MCF 10A (cell line): ENCODE measurements around the gene GPC3. TPM values are rescaled to one million over a fixed set of nuclear protein-coding genes. Genes with fewer than 3 reads are reported as not detected.

Experiments
- BruUV-seq: library from RNA; stranded (reverse); fragments of 400-500 nt; replicated peaks from 2 replicates; lab custom pipeline; 2021; lab: Mats Ljungman, UMichigan
- CTCF ChIA-PET: fragments of 300-600 bp; sonication (Branson Sonifier 250); formaldehyde crosslinking; extraction: SDS; loops from one replicate; lab custom pipeline; 2021; ENCODE audit warnings: antibody characterized with exemption, inconsistent platforms; lab: Yijun Ruan, JAX
- POLR2A ChIA-PET: fragments of 300-600, 350-650 bp; sonication (Branson Sonifier 250); formaldehyde crosslinking; extraction: SDS; loops from one replicate; lab custom pipeline; 2020; ENCODE audit warnings: antibody characterized with exemption, inconsistent platforms; lab: Yijun Ruan, JAX
- DNase-seq: peaks from one replicate; pipeline ENCODE4 v3.0.0-alpha.2; 2018; ENCODE audit not compliant: unreplicated experiment
- H3K27ac Mint-ChIP-seq: one replicate; pipeline ENCODE4 v1.8.0; 2022; ENCODE audit warnings: mild to moderate bottlenecking, low read depth, mixed read lengths; ENCODE audit not compliant: unreplicated experiment
- H3K27me3 Mint-ChIP-seq: one replicate; pipeline ENCODE4 v1.8.0; 2022; ENCODE audit warnings: mixed read lengths; ENCODE audit not compliant: insufficient read depth, unreplicated experiment
- H3K36me3 Mint-ChIP-seq: one replicate; pipeline ENCODE4 v1.8.0; 2022; ENCODE audit warnings: mild to moderate bottlenecking, moderate library complexity, mixed read lengths; ENCODE audit not compliant: insufficient read depth, unreplicated experiment
- H3K4me1 Mint-ChIP-seq: one replicate; pipeline ENCODE4 v1.8.0; 2022; ENCODE audit warnings: mixed read lengths; ENCODE audit not compliant: insufficient read depth, unreplicated experiment
- H3K4me3 Mint-ChIP-seq: one replicate; pipeline ENCODE4 v1.8.0; 2022; ENCODE audit warnings: mild to moderate bottlenecking, moderate library complexity, mixed read lengths; ENCODE audit not compliant: unreplicated experiment
- H3K9me3 Mint-ChIP-seq: one replicate; pipeline ENCODE4 v1.8.0; 2022; ENCODE audit warnings: mixed read lengths; ENCODE audit not compliant: unreplicated experiment
- intact Hi-C: fragments of 100-400 bp; cut with micrococcal nuclease; formaldehyde crosslinking; loops from 2 replicates; pipeline ENCODE4 v1.14.1; 2022
- total RNA-seq: library from RNA; stranded (reverse); gene quantifications from 2 replicates; pipeline ENCODE4 v1.2.3, GENCODE V29; 2022
- TF ChIP-seq, protein P1 (sequence below): fragments of 200-600 bp; IDR thresholded peaks from one replicate; pipeline ENCODE4 v1.8.0; 2022; ENCODE audit warnings: antibody characterized with exemption, mild to moderate bottlenecking; ENCODE audit not compliant: unreplicated experiment

Gene GPC3
- total RNA-seq, 1 experiment from 2014 or later = 0.37 TPM

DNA sequence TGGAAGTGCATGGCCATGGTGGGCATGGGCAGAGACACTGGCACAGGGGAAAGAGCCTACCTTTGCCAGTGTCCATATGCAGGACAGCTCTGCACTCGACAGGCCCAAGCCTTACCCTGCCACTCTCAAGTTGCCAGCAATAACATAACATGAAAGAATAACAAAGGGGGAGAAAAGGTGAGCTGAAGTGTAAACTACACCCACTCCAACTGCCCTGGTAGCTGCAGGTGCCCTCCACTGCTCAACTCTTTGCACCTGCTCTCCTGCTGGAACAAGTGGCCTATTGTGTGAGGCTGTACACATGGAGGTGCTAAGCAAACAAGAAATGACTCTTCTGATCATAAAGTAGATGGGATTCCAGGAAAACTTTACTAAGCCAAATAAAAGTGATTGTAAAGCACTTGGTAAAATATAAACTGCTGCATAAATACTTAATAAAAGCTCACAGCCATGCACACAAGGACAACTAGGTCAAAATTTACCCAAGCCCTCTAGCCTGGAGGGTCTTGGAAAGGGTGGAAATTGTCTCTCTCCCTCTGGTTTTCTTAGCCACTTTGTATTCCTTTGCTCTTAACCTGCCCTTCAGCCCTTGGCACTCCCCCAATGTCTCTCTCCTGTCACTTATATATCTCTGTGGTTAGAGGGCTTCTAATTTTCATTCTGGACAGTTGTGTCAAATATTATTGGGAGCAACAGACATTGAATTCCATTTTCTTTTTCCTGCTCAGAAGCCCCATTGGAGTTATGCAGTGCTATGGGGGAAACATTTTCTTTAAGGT lies 308.9 kb downstream of the GPC3 start:
- no peaks in the 10 kb centered on the region for H3K4me1 Mint-ChIP-seq
- no peaks in the 10 kb centered on the region for H3K36me3 Mint-ChIP-seq
- TF ChIP-seq, protein P1, sequence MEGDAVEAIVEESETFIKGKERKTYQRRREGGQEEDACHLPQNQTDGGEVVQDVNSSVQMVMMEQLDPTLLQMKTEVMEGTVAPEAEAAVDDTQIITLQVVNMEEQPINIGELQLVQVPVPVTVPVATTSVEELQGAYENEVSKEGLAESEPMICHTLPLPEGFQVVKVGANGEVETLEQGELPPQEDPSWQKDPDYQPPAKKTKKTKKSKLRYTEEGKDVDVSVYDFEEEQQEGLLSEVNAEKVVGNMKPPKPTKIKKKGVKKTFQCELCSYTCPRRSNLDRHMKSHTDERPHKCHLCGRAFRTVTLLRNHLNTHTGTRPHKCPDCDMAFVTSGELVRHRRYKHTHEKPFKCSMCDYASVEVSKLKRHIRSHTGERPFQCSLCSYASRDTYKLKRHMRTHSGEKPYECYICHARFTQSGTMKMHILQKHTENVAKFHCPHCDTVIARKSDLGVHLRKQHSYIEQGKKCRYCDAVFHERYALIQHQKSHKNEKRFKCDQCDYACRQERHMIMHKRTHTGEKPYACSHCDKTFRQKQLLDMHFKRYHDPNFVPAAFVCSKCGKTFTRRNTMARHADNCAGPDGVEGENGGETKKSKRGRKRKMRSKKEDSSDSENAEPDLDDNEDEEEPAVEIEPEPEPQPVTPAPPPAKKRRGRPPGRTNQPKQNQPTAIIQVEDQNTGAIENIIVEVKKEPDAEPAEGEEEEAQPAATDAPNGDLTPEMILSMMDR = no peak
- intact Hi-C loops = loop anchor here (10.0 kb wide), 2 partner anchors 942 to 1042 kb away; no protein-coding TSS in a partner anchor
- H3K4me3 Mint-ChIP-seq = no peak overlapping the region
- H3K27ac Mint-ChIP-seq = no peak overlapping the region
- BruUV-seq = no TSS peak
- no peaks in the 10 kb centered on the region for H3K9me3 Mint-ChIP-seq
- H3K27me3 Mint-ChIP-seq = peaks cover 49% of the 10 kb centered on the region
- POLR2A ChIA-PET = no interaction called here
- CTCF ChIA-PET = interaction anchor here (0.7 to 4.0 kb wide), 3 partner anchors 13 to 341 kb away, joined by 3 to 20 read pairs (median 5); no protein-coding TSS in a partner anchor
- no peak for DNase-seq

- TF ChIP-seq, protein P1 = no peak
- Mint-ChIP-seq H3K4me1 (no peaks in the 10 kb centered on the region), H3K27ac (peak overlapping the region; percentile 46), H3K36me3 (no peaks in the 10 kb centered on the region), H3K4me3 (no peak overlapping the region), H3K27me3 (peaks cover 46% of the 10 kb centered on the region), H3K9me3 (no peaks in the 10 kb centered on the region)
- POLR2A ChIA-PET = no interaction called here
- no TSS peak for BruUV-seq
- intact Hi-C loops = loop anchor here (5.0 to 10.0 kb wide), 4 partner anchors 628 to 1963 kb away; no protein-coding TSS in a partner anchor
- no peak for DNase-seq
- CTCF ChIA-PET = interaction anchor here (4.0 kb wide), 1 partner anchor 339 kb away, joined by 20 read pairs; no protein-coding TSS in a partner anchor
Measured at GRCh38 chrX:133674726-133675470, 310.5 kb downstream of the GPC3 start.

GRCh38 chrX:133670383-133670782 lies 315.0 kb downstream of the GPC3 start:
- CTCF ChIA-PET = interaction anchor here (0.6 to 3.4 kb wide), 28 partner anchors 9 to 1016 kb away, joined by 3 to 34 read pairs (median 4); no protein-coding TSS in a partner anchor
- intact Hi-C loops = loop anchor here (1.0 to 10.0 kb wide), 6 partner anchors 335 to 1958 kb away; no protein-coding TSS in a partner anchor

More at GRCh38 chrX:133670383-133670782, 315.0 kb downstream of the GPC3 start:
- TF ChIP-seq, protein P1 = peak; percentile 79
- H3K36me3 Mint-ChIP-seq = no peaks in the 10 kb centered on the region
- no TSS peak for BruUV-seq
- no peak overlapping the region for H3K27ac Mint-ChIP-seq
- POLR2A ChIA-PET = interaction anchor here (0.6 to 0.7 kb wide), 2 partner anchors 14 to 126 kb away, joined by 3 read pairs; no protein-coding TSS in a partner anchor
- no peaks in the 10 kb centered on the region for H3K9me3 Mint-ChIP-seq
- H3K4me3 Mint-ChIP-seq = no peak overlapping the region
- H3K27me3 Mint-ChIP-seq = peaks cover 48% of the 10 kb centered on the region
- no peaks in the 10 kb centered on the region for H3K4me1 Mint-ChIP-seq
- DNase-seq = peak; percentile 57
